Measurements from ENCODE around the gene RFPL4AL1. TPM values are rescaled to one million over a fixed set of nuclear protein-coding genes. Genes with fewer than 3 reads are reported as not detected.

The RFPL4AL1 gene
- total and polyA plus RNA-seq, 9 of the 15 experiments (the other 6 are each of a cell fraction or from before 2014, with no cell fraction given) = 0.18 to 0.21 TPM; not detected in 7

DNA sequence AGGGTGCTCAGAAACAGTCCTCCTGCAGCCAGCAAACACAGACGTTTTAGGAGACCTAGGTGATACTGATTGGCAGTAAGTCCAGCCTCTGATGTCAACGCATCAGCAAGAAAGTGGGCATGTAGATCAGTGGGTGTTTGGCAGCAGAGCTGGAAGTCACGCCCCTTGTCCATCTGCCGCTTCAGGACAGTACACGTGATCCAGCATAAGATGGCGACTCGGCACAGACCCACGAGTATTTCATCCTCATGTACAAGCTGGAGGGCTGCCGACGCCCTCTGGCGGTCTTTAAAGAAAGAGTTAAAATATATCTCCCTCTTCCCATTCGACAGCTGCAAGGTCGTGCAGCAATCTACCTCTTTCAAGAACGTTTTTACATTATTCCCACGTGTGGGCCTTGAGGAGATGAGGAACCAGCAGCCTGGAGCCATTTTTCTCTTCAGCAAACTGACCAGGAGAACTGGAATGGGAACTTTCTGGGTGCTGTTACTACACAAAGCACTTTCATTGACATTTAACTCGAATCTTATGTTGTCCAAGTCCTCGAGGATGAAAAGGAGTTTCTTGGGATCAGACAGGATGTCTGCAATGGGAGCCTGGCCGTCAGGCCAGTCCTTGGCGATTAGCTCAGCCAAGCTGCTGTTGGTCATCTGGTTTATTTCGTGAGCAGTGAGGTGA is 40.6 kb downstream of the RFPL4AL1 start (continued):
- TF ChIP-seq ZBED1 (IDR thresholded peaks at IDR 0.05) = no peak
- TF ChIP-seq ZNF699 (CRISPR knock-in tag; IDR thresholded peaks at IDR 0.05; ENCODE audit: insufficient replicate concordance) = no peak
- TF ChIP-seq, protein P1, sequence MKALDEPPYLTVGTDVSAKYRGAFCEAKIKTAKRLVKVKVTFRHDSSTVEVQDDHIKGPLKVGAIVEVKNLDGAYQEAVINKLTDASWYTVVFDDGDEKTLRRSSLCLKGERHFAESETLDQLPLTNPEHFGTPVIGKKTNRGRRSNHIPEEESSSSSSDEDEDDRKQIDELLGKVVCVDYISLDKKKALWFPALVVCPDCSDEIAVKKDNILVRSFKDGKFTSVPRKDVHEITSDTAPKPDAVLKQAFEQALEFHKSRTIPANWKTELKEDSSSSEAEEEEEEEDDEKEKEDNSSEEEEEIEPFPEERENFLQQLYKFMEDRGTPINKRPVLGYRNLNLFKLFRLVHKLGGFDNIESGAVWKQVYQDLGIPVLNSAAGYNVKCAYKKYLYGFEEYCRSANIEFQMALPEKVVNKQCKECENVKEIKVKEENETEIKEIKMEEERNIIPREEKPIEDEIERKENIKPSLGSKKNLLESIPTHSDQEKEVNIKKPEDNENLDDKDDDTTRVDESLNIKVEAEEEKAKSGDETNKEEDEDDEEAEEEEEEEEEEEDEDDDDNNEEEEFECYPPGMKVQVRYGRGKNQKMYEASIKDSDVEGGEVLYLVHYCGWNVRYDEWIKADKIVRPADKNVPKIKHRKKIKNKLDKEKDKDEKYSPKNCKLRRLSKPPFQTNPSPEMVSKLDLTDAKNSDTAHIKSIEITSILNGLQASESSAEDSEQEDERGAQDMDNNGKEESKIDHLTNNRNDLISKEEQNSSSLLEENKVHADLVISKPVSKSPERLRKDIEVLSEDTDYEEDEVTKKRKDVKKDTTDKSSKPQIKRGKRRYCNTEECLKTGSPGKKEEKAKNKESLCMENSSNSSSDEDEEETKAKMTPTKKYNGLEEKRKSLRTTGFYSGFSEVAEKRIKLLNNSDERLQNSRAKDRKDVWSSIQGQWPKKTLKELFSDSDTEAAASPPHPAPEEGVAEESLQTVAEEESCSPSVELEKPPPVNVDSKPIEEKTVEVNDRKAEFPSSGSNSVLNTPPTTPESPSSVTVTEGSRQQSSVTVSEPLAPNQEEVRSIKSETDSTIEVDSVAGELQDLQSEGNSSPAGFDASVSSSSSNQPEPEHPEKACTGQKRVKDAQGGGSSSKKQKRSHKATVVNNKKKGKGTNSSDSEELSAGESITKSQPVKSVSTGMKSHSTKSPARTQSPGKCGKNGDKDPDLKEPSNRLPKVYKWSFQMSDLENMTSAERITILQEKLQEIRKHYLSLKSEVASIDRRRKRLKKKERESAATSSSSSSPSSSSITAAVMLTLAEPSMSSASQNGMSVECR (CRISPR knock-in tag; IDR thresholded peaks at IDR 0.05) = no peak
- TF ChIP-seq EZH2 (IDR thresholded peaks at IDR 0.05; ENCODE audit: borderline replicate concordance, low read depth, low read length) = no peak
- TF ChIP-seq, protein P2, sequence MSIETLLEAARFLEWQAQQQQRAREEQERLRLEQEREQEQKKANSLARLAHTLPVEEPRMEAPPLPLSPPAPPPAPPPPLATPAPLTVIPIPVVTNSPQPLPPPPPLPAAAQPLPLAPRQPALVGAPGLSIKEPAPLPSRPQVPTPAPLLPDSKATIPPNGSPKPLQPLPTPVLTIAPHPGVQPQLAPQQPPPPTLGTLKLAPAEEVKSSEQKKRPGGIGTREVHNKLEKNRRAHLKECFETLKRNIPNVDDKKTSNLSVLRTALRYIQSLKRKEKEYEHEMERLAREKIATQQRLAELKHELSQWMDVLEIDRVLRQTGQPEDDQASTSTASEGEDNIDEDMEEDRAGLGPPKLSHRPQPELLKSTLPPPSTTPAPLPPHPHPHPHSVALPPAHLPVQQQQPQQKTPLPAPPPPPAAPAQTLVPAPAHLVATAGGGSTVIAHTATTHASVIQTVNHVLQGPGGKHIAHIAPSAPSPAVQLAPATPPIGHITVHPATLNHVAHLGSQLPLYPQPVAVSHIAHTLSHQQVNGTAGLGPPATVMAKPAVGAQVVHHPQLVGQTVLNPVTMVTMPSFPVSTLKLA (conservative IDR thresholded peaks at IDR 0.05) = peak; percentile 64 to 81
- TF ChIP-seq THRA (IDR thresholded peaks at IDR 0.05) = no peak
- no peak for TF ChIP-seq BDP1 (IDR thresholded peaks at IDR 0.05; ENCODE audit: insufficient read depth, insufficient read length)
- TF ChIP-seq ZSCAN29 (IDR thresholded peaks at IDR 0.05) = no peak
- no peak for TF ChIP-seq SMARCB1 (IDR thresholded peaks at IDR 0.05; ENCODE audit: insufficient read length, low read depth)
- TF ChIP-seq, protein P3, sequence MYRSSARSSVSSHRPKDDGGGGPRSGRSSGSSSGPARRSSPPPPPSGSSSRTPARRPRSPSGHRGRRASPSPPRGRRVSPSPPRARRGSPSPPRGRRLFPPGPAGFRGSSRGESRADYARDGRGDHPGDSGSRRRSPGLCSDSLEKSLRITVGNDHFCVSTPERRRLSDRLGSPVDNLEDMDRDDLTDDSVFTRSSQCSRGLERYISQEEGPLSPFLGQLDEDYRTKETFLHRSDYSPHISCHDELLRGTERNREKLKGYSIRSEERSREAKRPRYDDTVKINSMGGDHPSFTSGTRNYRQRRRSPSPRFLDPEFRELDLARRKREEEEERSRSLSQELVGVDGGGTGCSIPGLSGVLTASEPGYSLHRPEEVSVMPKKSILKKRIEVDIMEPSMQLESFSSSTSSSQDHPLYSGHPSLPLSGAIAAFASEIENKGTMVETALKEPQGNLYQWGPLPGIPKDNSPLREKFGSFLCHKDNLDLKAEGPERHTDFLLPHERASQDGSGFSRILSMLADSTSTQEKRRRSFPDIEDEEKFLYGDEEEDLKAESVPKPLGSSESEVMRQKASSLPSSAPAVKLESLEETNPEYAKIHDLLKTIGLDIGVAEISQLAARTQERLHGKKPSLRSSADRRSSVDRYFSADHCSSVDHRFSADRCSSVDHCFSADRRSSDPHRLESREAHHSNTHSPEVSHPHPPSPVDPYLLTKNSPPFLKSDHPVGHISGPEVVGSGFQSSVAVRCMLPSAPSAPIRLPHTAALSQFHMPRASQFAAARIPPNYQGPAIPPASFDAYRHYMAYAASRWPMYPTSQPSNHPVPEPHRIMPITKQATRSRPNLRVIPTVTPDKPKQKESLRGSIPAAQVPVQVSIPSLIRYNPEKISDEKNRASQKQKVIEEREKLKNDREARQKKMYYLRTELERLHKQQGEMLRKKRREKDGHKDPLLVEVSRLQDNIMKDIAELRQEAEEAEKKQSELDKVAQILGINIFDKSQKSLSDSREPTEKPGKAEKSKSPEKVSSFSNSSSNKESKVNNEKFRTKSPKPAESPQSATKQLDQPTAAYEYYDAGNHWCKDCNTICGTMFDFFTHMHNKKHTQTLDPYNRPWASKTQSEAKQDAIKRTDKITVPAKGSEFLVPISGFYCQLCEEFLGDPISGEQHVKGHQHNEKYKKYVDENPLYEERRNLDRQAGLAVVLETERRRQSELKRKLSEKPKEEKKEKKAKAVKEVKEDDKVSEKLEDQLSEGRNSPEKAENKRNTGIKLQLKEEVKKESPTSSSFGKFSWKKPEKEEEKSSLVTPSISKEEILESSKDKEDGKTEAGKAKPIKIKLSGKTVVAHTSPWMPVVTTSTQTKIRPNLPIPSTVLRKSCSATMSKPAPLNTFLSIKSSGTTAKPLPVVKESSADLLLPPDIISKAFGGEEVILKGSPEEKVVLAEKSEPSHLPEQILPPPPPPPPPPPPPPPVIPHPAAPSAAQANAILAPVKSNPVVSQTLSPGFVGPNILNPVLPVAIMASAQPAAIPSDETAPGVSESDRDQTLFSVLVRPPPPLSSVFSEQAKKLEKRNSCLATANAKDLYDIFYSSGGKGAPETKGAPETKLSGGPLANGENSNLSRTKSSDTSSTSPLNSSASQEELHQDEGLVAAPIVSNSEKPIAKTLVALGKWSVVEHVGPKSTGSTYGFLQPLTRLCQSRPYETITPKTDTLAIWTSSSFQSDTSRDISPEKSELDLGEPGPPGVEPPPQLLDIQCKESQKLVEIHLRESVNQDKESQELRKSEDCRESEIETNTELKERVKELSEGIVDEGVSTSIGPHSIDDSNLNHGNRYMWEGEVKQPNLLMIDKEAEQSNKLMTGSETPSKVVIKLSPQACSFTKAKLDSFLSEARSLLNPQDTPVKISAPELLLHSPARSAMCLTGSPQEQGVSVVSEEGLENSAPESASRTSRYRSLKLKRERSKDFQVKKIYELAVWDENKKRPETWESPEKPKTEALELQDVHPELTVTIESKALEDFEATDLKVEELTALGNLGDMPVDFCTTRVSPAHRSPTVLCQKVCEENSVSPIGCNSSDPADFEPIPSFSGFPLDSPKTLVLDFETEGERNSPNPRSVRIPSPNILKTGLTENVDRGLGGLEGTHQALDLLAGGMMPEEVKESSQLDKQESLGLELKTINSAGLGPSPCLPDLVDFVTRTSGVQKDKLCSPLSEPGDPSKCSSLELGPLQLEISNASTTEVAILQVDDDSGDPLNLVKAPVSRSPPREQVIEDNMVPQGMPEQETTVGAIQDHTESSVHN (IDR thresholded peaks at IDR 0.05; ENCODE audit: borderline replicate concordance in 1 of 2, low read depth in 1 of 2) = no peak
- peak; percentile 19; the same call in 1 of the 2 replicates for TF ChIP-seq NFIC (IDR thresholded peaks at IDR 0.05)
- TF ChIP-seq HDAC8 (tag; IDR thresholded peaks at IDR 0.05) = no peak
